Epithelial cell of proximal tubule (primary cell): ENCODE measurements around the gene ZNF738. TPM values are rescaled to one million over a fixed set of nuclear protein-coding genes. Genes with fewer than 3 reads are reported as not detected.

Experiments
- DNase-seq: peaks from one replicate; pipeline ENCODE4 v3.0.0-alpha.2; 2011; ENCODE audit warnings: low read depth
- H3K4me3 ChIP-seq: 2 replicates; pipeline ENCODE4 v1.5.1; 2011; ENCODE audit warnings: low read depth, mild to moderate bottlenecking, low read length
- CTCF ChIP-seq: conservative IDR thresholded peaks from 2 replicates; pipeline ENCODE4 v1.5.1; 2012; ENCODE audit warnings: low read depth, mild to moderate bottlenecking, low read length
- total RNA-seq: library from RNA; depleted of rRNA; stranded (reverse); fragments of >200 nt; gene quantifications from 2 replicates; pipeline ENCODE4 v1.2.3, GENCODE V29; 2015

The ZNF738 gene
- total RNA-seq, 1 donor from 2014 or later = 15.0 TPM

- no peak for DNase-seq
- no peak for TF ChIP-seq CTCF
- H3K4me3 ChIP-seq = no peak overlapping the region
These were observed 51.4 kb downstream of the ZNF738 start for GRCh38 chr19:21410166-21410565.

GRCh38 chr19:21422244-21422643 is 63.4 kb downstream of the ZNF738 start:
- H3K4me3 ChIP-seq = no peak overlapping the region
- TF ChIP-seq CTCF = no peak
- DNase-seq = no peak

GRCh38 chr19:21423057-21424041 is 64.5 kb downstream of the ZNF738 start:
- no peak for DNase-seq
- no peak for TF ChIP-seq CTCF

More at GRCh38 chr19:21423057-21424041, 64.5 kb downstream of the ZNF738 start:
- no peak overlapping the region for H3K4me3 ChIP-seq

Other genes with a start within 250 kb of the ZNF738 start
- gene ZNF431, start 217.0 kb upstream of the ZNF738 start, total RNA-seq = 2.2 and 2.9 TPM in 2 replicates
- 2.7 and 9.8 TPM in 2 replicates for gene ZNF708, start 29.6 kb upstream of the ZNF738 start, total RNA-seq
- 6.2 and 10.3 TPM in 2 replicates for gene ZNF493, start 38.1 kb downstream of the ZNF738 start, total RNA-seq
- gene ZNF429, start 146.6 kb downstream of the ZNF738 start, total RNA-seq = 3.5 and 17.1 TPM in 2 replicates